Measurements from ENCODE around the gene SECTM1. TPM values are rescaled to one million over a fixed set of nuclear protein-coding genes. Genes with fewer than 3 reads are reported as not detected.

Gene SECTM1
- total and polyA plus RNA-seq, 5 donors: 2.5 to 5.7 (median 3.2) TPM

DNA sequence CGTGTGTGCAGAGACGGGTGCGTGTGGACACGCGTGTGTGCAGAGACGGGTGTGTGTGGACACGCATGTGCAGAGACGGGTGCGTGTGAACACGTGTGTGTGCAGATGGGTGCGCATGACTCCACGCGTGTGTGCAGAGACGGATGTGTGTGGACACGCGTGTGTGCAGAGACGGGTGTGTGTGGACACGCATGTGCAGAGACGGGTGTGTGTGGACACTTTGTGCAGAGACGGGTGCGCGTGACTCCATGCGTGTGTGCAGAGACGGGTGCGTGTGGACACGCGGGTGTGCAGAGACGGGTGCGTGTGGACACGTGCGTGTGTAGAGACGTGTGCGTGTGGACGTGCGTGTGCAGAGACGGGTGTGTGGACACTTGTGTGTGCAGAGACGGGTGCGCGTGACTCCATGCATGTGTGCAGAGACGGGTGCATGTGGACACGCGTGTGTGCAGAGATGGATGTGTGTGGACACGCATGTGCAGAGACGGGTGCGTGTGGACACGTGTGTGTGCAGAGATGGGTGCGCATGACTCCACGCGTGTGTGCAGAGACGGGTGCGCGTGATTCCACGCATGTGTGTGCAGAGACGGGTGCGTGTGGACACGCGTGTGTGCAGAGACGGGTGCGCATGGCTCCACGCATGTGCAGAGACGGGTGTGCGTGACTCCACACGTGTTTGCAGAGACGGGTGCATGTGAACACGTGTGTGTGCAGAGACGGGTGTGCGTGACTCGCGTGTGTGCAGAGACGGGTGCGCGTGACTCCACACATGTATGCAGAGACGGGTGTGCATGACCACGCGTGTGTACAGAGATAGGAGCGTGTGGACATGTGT is 14.6 kb downstream of the SECTM1 start:
- intact Hi-C loops (cut with DNase I): no loop called here
- DNase-seq (peak in 2 of 3 donors; percentile 53 to 55), ATAC-seq (no peak)
- 96% methylated on average over 76 of the region's 76 CpGs for WGBS
- no peaks in the 10 kb centered on the region for H3K27me3 ChIP-seq (ENCODE audit: control insufficient read depth, insufficient read depth)
- no peaks in the 10 kb centered on the region for H3K9me3 ChIP-seq (ENCODE audit: control insufficient read depth, low read length)
- H3K27ac ChIP-seq (ENCODE audit: low read length): no peak overlapping the region
- H3K4me1 ChIP-seq (ENCODE audit: control insufficient read depth, insufficient read depth, low read length): no peaks in the 10 kb centered on the region
- H3K4me3 ChIP-seq (ENCODE audit: low read length): no peak overlapping the region

GRCh38 chr17:82318169-82318498 is 15.4 kb downstream of the SECTM1 start:
- H3K4me3 ChIP-seq (ENCODE audit: low read length): no peak overlapping the region
- 97% methylated on average over 20 of the region's 20 CpGs for WGBS
- intact Hi-C loops (cut with DNase I): no loop called here
- no peaks in the 10 kb centered on the region for H3K9me3 ChIP-seq (ENCODE audit: control insufficient read depth, low read length)
- no peak overlapping the region for H3K27ac ChIP-seq (ENCODE audit: low read length)
- no peaks in the 10 kb centered on the region for H3K27me3 ChIP-seq (ENCODE audit: control insufficient read depth, insufficient read depth)
- H3K4me1 ChIP-seq (ENCODE audit: control insufficient read depth, insufficient read depth, low read length): no peaks in the 10 kb centered on the region
- no peak for ATAC-seq
- DNase-seq: peak in 1 of 3 donors; percentile 53

DNA sequence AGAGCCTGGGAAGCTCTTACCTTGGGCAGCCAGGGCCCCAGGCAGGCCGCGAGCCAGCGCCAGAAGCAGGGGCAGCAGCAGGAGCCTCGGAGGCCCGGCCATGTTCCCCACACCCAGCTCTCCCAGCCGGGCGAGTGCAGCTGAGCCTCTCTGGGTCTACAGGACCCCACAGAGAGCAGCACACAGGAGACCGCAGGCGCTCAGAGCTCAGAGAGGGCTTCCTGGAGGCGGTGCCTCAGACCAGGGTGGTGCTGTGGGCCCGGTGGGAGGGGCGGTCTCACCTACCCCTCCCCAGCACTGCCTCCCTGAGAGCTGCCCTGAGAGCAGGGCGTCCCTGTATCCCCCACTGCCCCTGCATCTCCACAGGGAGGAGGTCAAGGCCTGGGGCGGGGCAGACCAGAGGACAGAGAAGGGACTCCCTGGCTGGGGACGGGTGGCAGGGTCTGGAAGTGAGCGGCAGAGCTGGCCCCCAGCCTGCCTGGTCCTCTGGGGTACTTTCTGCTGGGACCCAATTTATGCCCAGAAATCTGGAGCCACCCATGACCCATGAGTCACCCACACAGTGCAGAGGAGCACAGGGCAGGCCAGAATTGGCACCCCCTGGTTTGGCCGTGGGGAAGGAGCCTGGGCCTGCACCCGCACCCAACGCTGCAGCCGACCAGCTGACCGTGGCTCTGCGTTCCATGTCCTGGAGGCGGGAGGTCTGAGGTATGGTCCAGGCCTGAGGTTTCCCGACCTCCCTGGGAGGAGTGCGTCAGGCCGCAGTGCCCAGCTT is 16.0 kb downstream of the SECTM1 start, which contains the start of gene CD7:
Gene CD7, minus strand, starts transcription at position 215 of the 775 bp plus-strand sequence. Its CDS starts 113 bp downstream, at position 102.
- no peaks in the 10 kb centered on the region for H3K27me3 ChIP-seq (ENCODE audit: control insufficient read depth, insufficient read depth)
- WGBS: 78% methylated on average over 26 of the region's 26 CpGs
- H3K9me3 ChIP-seq (ENCODE audit: control insufficient read depth, low read length): no peaks in the 10 kb centered on the region
- no peak within 1 kb of the TSS for H3K4me3 ChIP-seq (ENCODE audit: low read length)
- no peak within 1 kb of the TSS for H3K27ac ChIP-seq (ENCODE audit: low read length)
- intact Hi-C loops (cut with DNase I): no loop called here
- H3K4me1 ChIP-seq (ENCODE audit: control insufficient read depth, insufficient read depth, low read length): no peaks in the 10 kb centered on the region
- no peak for ATAC-seq
- peak in 2 of 3 donors; percentile 46 to 55 for DNase-seq

DNA sequence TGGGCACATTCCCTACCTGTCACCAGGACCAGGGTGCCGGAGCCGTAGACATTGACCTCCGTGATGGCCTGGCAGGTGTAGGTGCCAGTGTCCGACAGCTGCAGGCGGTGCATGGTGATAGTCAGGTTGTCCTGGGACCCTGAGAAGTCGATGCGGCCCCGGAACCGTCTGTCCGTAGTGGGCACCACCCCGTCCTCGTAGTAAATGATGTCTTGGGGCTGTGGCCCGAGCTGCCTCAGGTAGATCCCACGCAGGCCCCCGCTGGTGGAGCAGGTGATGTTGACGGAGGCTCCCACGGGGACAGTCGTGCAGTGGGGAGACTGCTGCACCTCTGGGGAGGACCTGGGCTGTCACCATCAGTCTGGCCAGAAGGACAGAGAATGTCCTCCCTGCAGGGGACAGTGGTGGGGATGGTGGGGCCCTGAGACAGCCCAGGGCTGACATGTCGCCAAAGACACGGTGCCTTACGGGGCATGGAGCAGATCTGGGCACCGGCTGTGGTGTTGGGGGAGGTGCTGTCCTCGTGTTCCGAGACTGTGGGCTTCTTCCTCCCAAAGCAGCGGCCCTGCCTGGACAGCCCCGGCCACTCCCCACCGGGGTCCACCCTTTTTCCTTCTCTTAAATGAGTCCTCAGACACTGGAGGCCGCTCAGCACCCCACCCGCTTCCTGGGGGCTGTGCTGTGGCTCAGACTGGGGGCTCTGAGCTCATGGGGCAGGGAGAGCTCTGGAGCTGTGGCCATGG is 16.7 kb downstream of the SECTM1 start:
- DNase-seq: peak in 2 of 3 donors; percentile 44 to 52
- Histone ChIP-seq H3K27ac (ENCODE audit: low read length) (no peak overlapping the region), H3K27me3 (ENCODE audit: control insufficient read depth, insufficient read depth) (no peaks in the 10 kb centered on the region), H3K4me3 (ENCODE audit: low read length) (no peak overlapping the region), H3K4me1 (ENCODE audit: control insufficient read depth, insufficient read depth, low read length) (no peaks in the 10 kb centered on the region), H3K9me3 (ENCODE audit: control insufficient read depth, low read length) (no peaks in the 10 kb centered on the region)
- no peak for ATAC-seq
- WGBS: 71% methylated on average over 29 of the region's 29 CpGs
- intact Hi-C loops (cut with DNase I): no loop called here

GRCh38 chr17:82315703-82316358 is 17.7 kb downstream of the SECTM1 start:
- H3K4me1 ChIP-seq (ENCODE audit: control insufficient read depth, insufficient read depth, low read length): no peaks in the 10 kb centered on the region
- intact Hi-C loops (cut with DNase I): no loop called here
- peak; percentile 17 to 25 for ATAC-seq
- H3K4me3 ChIP-seq (ENCODE audit: low read length): no peak overlapping the region
- H3K9me3 ChIP-seq (ENCODE audit: control insufficient read depth, low read length): no peaks in the 10 kb centered on the region
- 24% methylated on average over 36 of the region's 36 CpGs for WGBS
- no peak overlapping the region for H3K27ac ChIP-seq (ENCODE audit: low read length)
- peak in 2 of 3 donors; percentile 57 to 63 for DNase-seq
- H3K27me3 ChIP-seq (ENCODE audit: control insufficient read depth, insufficient read depth): no peaks in the 10 kb centered on the region

GRCh38 chr17:82314727-82315605 is 18.6 kb downstream of the SECTM1 start:
- WGBS: 34% methylated on average over 32 of the region's 32 CpGs
- DNase-seq (no peak), ATAC-seq (peak in 1 of 2 donors; percentile 10)
- H3K4me1 ChIP-seq (ENCODE audit: control insufficient read depth, insufficient read depth, low read length): no peaks in the 10 kb centered on the region
- intact Hi-C loops (cut with DNase I): no loop called here
- H3K4me3 ChIP-seq (ENCODE audit: low read length): no peak overlapping the region
- no peaks in the 10 kb centered on the region for H3K9me3 ChIP-seq (ENCODE audit: control insufficient read depth, low read length)
- H3K27me3 ChIP-seq (ENCODE audit: control insufficient read depth, insufficient read depth): no peaks in the 10 kb centered on the region
- no peak overlapping the region for H3K27ac ChIP-seq (ENCODE audit: low read length)

- Histone ChIP-seq H3K27me3 (ENCODE audit: control insufficient read depth, insufficient read depth) (no peaks in the 10 kb centered on the region), H3K4me3 (ENCODE audit: low read length) (no peak overlapping the region), H3K9me3 (ENCODE audit: control insufficient read depth, low read length) (no peaks in the 10 kb centered on the region), H3K4me1 (ENCODE audit: control insufficient read depth, insufficient read depth, low read length) (no peaks in the 10 kb centered on the region), H3K27ac (ENCODE audit: low read length) (no peak overlapping the region)
- intact Hi-C loops (cut with DNase I): no loop called here
- DNase-seq: peak in 1 of 3 donors; percentile 54
- no peak for ATAC-seq
- WGBS: 75% methylated on average over 27 of the region's 27 CpGs
Measured at GRCh38 chr17:82314012-82314726, 19.4 kb downstream of the SECTM1 start.

- ATAC-seq (no peak), DNase-seq (peak in 1 of 3 donors; percentile 12)
- H3K27me3 ChIP-seq (ENCODE audit: control insufficient read depth, insufficient read depth): no peaks in the 10 kb centered on the region
- H3K27ac ChIP-seq (ENCODE audit: low read length): no peak overlapping the region
- H3K4me1 ChIP-seq (ENCODE audit: control insufficient read depth, insufficient read depth, low read length): no peaks in the 10 kb centered on the region
- no peaks in the 10 kb centered on the region for H3K9me3 ChIP-seq (ENCODE audit: control insufficient read depth, low read length)
- intact Hi-C loops (cut with DNase I): no loop called here
- no peak overlapping the region for H3K4me3 ChIP-seq (ENCODE audit: low read length)
- WGBS: 81% methylated on average over 28 of the region's 28 CpGs
Measured at GRCh38 chr17:82313195-82314011, 20.2 kb downstream of the SECTM1 start.

DNA sequence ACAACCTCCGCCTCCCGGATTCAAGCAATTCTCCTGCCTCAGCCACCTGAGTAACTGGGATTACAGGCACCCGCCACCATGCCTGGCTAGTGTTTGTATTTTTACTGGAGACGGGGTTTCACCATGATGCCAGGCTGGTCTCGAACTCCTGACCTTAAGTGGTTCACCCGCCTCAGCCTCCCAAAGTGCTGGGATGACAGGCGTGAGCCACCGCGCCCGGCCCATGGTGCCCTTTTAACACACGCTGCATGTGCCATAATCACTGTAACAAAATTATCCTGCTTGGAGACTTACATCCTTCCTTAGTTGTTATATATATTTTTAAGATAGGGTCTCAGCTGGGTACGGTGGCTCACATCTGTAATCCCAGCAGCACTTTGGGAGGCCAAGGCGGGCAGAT is 21.6 kb downstream of the SECTM1 start:
- Histone ChIP-seq H3K9me3 (ENCODE audit: control insufficient read depth, low read length) (no peaks in the 10 kb centered on the region), H3K27me3 (ENCODE audit: control insufficient read depth, insufficient read depth) (no peaks in the 10 kb centered on the region), H3K4me1 (ENCODE audit: control insufficient read depth, insufficient read depth, low read length) (no peaks in the 10 kb centered on the region), H3K27ac (ENCODE audit: low read length) (no peak overlapping the region), H3K4me3 (ENCODE audit: low read length) (no peak overlapping the region)
- WGBS: 90% methylated on average over 13 of the region's 13 CpGs
- intact Hi-C loops (cut with DNase I): no loop called here
- DNase-seq: peak in 1 of 3 donors; percentile 10
- no peak for ATAC-seq
